SK-N-SH treated with all-trans-retinoic acid at 6 μM for 48 hours (cell line): Measurements from ENCODE around the gene CSNK2A2.

Experiments
- ATAC-seq: fragments of 200-7000 bp; cut with Tn5 transposase; 3 replicates; pipeline ENCODE4 v1.9.1; 2020; ENCODE audit warnings: mild to moderate bottlenecking, moderate library complexity
- ARNTL ChIP-seq: fragments of 450-650 bp; formaldehyde crosslinking; IDR thresholded peaks from 2 replicates; pipeline ENCODE4 v1.5.0; 2020; ENCODE audit warnings: low read depth, mild to moderate bottlenecking, moderate library complexity, borderline replicate concordance
- BACH2 ChIP-seq: fragments of 250-450 bp; sonication (Bioruptor Pico); IDR thresholded peaks from 2 replicates; pipeline ENCODE4 v1.9.0; 2021; ENCODE audit warnings: mild to moderate bottlenecking, borderline replicate concordance
- CSDC2 ChIP-seq: fragments of 250-450 bp; sonication (Bioruptor Pico); IDR thresholded peaks from 2 replicates; pipeline ENCODE4 v1.5.0; 2020; ENCODE audit warnings: mild to moderate bottlenecking, moderate library complexity
- ESRRG ChIP-seq: fragments of 250-450 bp; sonication (Bioruptor Pico); IDR thresholded peaks from 2 replicates; pipeline ENCODE4 v1.6.1; 2021; ENCODE audit warnings: mild to moderate bottlenecking
- ISL1 ChIP-seq: fragments of 250-450 bp; sonication (Bioruptor Pico); IDR thresholded peaks from 2 replicates; pipeline ENCODE4 v2.1.2; 2022; ENCODE audit warnings: mild to moderate bottlenecking, moderate library complexity
- OSR1 ChIP-seq: fragments of 250-450 bp; sonication (Bioruptor Pico); IDR thresholded peaks from 2 replicates; pipeline ENCODE4 v1.8.0; 2022; ENCODE audit warnings: moderate library complexity, mild to moderate bottlenecking, inconsistent platforms
- PPARA ChIP-seq: fragments of 250-450 bp; sonication (Bioruptor Pico); IDR thresholded peaks from 2 replicates; pipeline ENCODE4 v1.5.0; 2020; ENCODE audit warnings: mild to moderate bottlenecking, borderline replicate concordance
- RARB ChIP-seq: fragments of 250-450 bp; sonication (Bioruptor Pico); IDR thresholded peaks from 2 replicates; pipeline ENCODE4 v1.8.0; 2021; ENCODE audit warnings: mild to moderate bottlenecking, moderate library complexity
- TCF4 ChIP-seq: fragments of 250-450 bp; sonication (Bioruptor Pico); IDR thresholded peaks from 2 replicates; pipeline ENCODE4 v1.8.0; 2021; ENCODE audit warnings: mild to moderate bottlenecking, moderate library complexity, borderline replicate concordance
- TOX ChIP-seq: fragments of 250-450 bp; sonication (Bioruptor Pico); IDR thresholded peaks from 2 replicates; pipeline ENCODE4 v1.8.0; 2021; ENCODE audit warnings: mild to moderate bottlenecking, moderate library complexity, borderline replicate concordance
- ZC3H10 ChIP-seq: fragments of 250-450 bp; sonication (Bioruptor Pico); IDR thresholded peaks from 2 replicates; pipeline ENCODE4 v1.5.1; 2021; ENCODE audit warnings: mild to moderate bottlenecking, moderate library complexity
- ZFP3 ChIP-seq: fragments of 250-450 bp; sonication (Bioruptor Pico); IDR thresholded peaks from 2 replicates; pipeline ENCODE4 v1.5.0; 2020; ENCODE audit warnings: mild to moderate bottlenecking, moderate library complexity
- ZFP30 ChIP-seq: fragments of 450-650 bp; formaldehyde crosslinking; IDR thresholded peaks from 2 replicates; pipeline ENCODE4 v1.5.0; 2022; ENCODE audit warnings: mild to moderate bottlenecking, moderate library complexity
- ZNF565 ChIP-seq: fragments of 450-650 bp; formaldehyde crosslinking; conservative IDR thresholded peaks from 2 replicates; pipeline ENCODE4 v1.5.0; 2020; ENCODE audit warnings: low read depth, mild to moderate bottlenecking, moderate library complexity
- ZNF70 ChIP-seq: fragments of 450-650 bp; formaldehyde crosslinking; IDR thresholded peaks from 2 replicates; pipeline ENCODE4 v1.5.0; 2020; ENCODE audit warnings: mild to moderate bottlenecking, moderate library complexity
- ZNF8 ChIP-seq: fragments of 450-650 bp; formaldehyde crosslinking; IDR thresholded peaks from 2 replicates; pipeline ENCODE4 v1.5.0; 2020; ENCODE audit warnings: mild to moderate bottlenecking, moderate library complexity
- TF ChIP-seq, protein P1 (sequence below): fragments of 250-450 bp; sonication (Bioruptor Pico); IDR thresholded peaks from 2 replicates; pipeline ENCODE4 v1.5.1; 2020; ENCODE audit warnings: low read depth, mild to moderate bottlenecking, moderate library complexity
- TF ChIP-seq, protein P2 (sequence below): fragments of 250-450 bp; sonication (Bioruptor Pico); IDR thresholded peaks from 2 replicates; pipeline ENCODE4 v1.5.1; 2021; ENCODE audit warnings: mild to moderate bottlenecking, moderate library complexity
- TF ChIP-seq, protein P3 (sequence below): fragments of 250-450 bp; sonication (Bioruptor Pico); IDR thresholded peaks from 2 replicates; pipeline ENCODE4 v1.8.0; 2020; ENCODE audit warnings: mild to moderate bottlenecking, moderate library complexity, borderline replicate concordance
- TF ChIP-seq, protein P4 (sequence below): fragments of 250-450 bp; sonication (Bioruptor Pico); IDR thresholded peaks from 2 replicates; pipeline ENCODE4 v1.5.0; 2020; ENCODE audit warnings: mild to moderate bottlenecking, moderate library complexity
- TF ChIP-seq, protein P5 (sequence below): fragments of 250-450 bp; sonication (Bioruptor Pico); IDR thresholded peaks from 2 replicates; pipeline ENCODE4 v1.8.0; 2021; ENCODE audit warnings: low read depth, mild to moderate bottlenecking, moderate library complexity, borderline replicate concordance

The CSNK2A2 gene

DNA sequence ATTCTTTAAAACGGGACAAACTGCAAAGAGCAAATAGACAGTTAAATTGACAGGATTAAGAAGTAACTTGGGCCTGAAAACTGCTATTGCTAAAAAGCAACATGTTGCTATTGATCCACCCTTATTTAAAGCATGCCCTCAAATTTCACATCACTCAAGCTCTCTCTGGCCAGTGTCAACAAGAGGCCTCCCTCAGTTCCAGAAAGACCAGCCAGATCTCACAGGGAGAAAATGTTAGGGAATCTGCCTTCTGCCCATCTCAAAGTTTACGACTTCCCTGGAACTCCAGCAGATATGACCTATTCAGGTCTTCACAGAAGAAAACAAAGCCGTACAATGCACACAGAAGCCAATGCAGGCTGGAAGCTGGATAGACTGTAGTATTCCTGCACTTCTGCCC, 77.7 kb downstream of the CSNK2A2 start:
- no peak for ATAC-seq
- no peak for TF ChIP-seq ZFP30 (CRISPR knock-in tag)
- no peak for TF ChIP-seq ZC3H10 (CRISPR knock-in tag)
- TF ChIP-seq ARNTL (CRISPR knock-in tag): no peak
- TF ChIP-seq TOX (CRISPR knock-in tag): no peak
- no peak for TF ChIP-seq OSR1 (CRISPR knock-in tag)
- TF ChIP-seq RARB: no peak
- TF ChIP-seq, protein P1, sequence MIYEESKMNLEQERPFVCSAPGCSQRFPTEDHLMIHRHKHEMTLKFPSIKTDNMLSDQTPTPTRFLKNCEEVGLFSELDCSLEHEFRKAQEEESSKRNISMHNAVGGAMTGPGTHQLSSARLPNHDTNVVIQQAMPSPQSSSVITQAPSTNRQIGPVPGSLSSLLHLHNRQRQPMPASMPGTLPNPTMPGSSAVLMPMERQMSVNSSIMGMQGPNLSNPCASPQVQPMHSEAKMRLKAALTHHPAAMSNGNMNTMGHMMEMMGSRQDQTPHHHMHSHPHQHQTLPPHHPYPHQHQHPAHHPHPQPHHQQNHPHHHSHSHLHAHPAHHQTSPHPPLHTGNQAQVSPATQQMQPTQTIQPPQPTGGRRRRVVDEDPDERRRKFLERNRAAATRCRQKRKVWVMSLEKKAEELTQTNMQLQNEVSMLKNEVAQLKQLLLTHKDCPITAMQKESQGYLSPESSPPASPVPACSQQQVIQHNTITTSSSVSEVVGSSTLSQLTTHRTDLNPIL (CRISPR knock-in tag): no peak
- no peak for TF ChIP-seq PPARA
- TF ChIP-seq ZNF8: no peak
- TF ChIP-seq ESRRG (CRISPR knock-in tag): no peak
- no peak for TF ChIP-seq CSDC2 (CRISPR knock-in tag)
- TF ChIP-seq, protein P2, sequence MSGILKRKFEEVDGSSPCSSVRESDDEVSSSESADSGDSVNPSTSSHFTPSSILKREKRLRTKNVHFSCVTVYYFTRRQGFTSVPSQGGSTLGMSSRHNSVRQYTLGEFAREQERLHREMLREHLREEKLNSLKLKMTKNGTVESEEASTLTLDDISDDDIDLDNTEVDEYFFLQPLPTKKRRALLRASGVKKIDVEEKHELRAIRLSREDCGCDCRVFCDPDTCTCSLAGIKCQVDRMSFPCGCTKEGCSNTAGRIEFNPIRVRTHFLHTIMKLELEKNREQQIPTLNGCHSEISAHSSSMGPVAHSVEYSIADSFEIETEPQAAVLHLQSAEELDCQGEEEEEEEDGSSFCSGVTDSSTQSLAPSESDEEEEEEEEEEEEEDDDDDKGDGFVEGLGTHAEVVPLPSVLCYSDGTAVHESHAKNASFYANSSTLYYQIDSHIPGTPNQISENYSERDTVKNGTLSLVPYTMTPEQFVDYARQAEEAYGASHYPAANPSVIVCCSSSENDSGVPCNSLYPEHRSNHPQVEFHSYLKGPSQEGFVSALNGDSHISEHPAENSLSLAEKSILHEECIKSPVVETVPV: no peak
- TF ChIP-seq, protein P3, sequence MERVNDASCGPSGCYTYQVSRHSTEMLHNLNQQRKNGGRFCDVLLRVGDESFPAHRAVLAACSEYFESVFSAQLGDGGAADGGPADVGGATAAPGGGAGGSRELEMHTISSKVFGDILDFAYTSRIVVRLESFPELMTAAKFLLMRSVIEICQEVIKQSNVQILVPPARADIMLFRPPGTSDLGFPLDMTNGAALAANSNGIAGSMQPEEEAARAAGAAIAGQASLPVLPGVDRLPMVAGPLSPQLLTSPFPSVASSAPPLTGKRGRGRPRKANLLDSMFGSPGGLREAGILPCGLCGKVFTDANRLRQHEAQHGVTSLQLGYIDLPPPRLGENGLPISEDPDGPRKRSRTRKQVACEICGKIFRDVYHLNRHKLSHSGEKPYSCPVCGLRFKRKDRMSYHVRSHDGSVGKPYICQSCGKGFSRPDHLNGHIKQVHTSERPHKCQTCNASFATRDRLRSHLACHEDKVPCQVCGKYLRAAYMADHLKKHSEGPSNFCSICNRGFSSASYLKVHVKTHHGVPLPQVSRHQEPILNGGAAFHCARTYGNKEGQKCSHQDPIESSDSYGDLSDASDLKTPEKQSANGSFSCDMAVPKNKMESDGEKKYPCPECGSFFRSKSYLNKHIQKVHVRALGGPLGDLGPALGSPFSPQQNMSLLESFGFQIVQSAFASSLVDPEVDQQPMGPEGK (CRISPR knock-in tag): no peak

DNA sequence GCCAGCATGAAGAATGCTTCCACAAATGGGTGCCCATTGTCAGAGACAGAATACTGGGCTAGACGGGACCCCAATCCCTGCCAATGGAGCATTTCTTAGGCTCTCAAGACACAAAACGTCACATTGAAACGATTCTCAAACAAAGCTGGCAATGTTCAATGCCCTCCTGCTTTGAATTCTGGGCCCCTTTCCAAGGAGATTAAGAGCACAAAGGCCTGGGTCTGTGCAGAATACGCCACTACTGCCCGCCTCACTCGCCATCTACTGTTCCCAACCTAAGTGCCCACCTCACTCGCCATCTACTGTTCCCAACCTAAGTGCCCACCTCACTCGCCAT, 78.4 kb downstream of the CSNK2A2 start:
- ATAC-seq: no peak
- TF ChIP-seq ZFP3 (CRISPR knock-in tag) (no peak), ZNF8 (no peak), BACH2 (no peak), ZFP30 (CRISPR knock-in tag) (no peak), RARB (no peak), ESRRG (CRISPR knock-in tag) (no peak), ZNF70 (no peak), ISL1 (CRISPR knock-in tag) (no peak), TCF4 (CRISPR knock-in tag) (no peak), ZNF565 (CRISPR knock-in tag) (no peak), CSDC2 (CRISPR knock-in tag) (no peak)
- TF ChIP-seq, protein P4, sequence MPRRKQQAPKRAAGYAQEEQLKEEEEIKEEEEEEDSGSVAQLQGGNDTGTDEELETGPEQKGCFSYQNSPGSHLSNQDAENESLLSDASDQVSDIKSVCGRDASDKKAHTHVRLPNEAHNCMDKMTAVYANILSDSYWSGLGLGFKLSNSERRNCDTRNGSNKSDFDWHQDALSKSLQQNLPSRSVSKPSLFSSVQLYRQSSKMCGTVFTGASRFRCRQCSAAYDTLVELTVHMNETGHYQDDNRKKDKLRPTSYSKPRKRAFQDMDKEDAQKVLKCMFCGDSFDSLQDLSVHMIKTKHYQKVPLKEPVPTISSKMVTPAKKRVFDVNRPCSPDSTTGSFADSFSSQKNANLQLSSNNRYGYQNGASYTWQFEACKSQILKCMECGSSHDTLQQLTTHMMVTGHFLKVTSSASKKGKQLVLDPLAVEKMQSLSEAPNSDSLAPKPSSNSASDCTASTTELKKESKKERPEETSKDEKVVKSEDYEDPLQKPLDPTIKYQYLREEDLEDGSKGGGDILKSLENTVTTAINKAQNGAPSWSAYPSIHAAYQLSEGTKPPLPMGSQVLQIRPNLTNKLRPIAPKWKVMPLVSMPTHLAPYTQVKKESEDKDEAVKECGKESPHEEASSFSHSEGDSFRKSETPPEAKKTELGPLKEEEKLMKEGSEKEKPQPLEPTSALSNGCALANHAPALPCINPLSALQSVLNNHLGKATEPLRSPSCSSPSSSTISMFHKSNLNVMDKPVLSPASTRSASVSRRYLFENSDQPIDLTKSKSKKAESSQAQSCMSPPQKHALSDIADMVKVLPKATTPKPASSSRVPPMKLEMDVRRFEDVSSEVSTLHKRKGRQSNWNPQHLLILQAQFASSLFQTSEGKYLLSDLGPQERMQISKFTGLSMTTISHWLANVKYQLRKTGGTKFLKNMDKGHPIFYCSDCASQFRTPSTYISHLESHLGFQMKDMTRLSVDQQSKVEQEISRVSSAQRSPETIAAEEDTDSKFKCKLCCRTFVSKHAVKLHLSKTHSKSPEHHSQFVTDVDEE (CRISPR knock-in tag): no peak
- TF ChIP-seq, protein P2: no peak
- TF ChIP-seq, protein P5, sequence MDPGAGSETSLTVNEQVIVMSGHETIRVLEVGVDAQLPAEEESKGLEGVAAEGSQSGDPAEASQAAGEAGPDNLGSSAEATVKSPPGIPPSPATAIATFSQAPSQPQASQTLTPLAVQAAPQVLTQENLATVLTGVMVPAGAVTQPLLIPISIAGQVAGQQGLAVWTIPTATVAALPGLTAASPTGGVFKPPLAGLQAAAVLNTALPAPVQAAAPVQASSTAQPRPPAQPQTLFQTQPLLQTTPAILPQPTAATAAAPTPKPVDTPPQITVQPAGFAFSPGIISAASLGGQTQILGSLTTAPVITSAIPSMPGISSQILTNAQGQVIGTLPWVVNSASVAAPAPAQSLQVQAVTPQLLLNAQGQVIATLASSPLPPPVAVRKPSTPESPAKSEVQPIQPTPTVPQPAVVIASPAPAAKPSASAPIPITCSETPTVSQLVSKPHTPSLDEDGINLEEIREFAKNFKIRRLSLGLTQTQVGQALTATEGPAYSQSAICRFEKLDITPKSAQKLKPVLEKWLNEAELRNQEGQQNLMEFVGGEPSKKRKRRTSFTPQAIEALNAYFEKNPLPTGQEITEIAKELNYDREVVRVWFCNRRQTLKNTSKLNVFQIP (CRISPR knock-in tag): no peak
